ENCODE results near the gene RAB29.

DNA sequence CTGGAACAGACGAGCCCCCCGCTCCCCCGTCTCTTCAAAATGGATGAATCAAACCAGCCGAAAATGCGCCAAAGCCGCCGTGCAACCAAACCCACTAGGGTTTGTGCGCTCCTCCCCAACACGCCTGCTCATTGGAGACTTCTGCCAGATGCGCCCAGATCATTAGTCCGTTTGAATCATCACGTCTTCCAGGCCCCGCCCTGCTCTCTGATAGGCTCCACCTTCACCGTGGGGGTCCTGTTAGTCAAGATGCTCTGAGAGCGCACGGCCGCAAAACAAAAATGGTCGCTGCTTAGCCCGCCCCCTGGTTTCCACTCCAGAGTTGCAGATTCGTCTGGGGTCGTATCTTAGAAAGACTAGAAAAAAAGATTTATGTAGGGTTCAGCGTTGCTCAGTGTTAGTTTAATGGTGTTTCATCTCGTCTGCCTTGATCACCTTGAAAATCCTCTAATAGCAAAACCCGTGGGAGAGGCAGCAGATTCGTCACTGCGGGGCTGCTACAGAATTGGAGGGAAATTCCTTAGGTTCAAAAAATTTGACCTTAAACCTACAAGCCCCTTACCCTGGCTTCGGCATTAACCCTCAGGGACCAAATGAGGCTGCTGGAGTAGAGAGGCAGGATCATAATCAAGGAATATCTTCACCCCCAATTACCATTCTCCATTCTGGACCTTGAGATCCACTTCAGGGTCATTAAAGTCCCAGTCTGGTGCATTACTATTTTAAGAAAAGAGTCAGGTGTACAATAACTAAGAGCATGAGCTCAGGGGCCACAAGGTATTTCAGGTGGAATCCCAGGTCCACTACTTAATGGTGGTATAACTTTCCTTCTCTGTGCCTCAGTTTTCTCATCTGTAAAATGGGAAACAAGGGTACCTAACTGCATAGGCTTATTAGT lies 24.9 kb downstream of the RAB29 start, which contains the start of gene NUCKS1:
- TF ChIP-seq EZH2 (IDR thresholded peaks at IDR 0.05; ENCODE audit: insufficient read depth, poor library complexity, severe bottlenecking) = no peak
- no peak for TF ChIP-seq EZH2phosphoT487 (IDR thresholded peaks at IDR 0.05; ENCODE audit: insufficient read depth, low read depth)

All from GM23248 (cell line).